GM13977 (cell line): ENCODE measurements around the gene VPS9D1.
"Not testable (repeated sequence)": the region's sequence is repeated elsewhere in the genome, so short reads cannot be mapped to it uniquely, and the experiment has no call there.

Source experiments
- DNase-seq: peaks from one replicate; pipeline ENCODE4 v3.0.0; 2012; ENCODE audit warnings: low spot score
- CTCF ChIP-seq: IDR thresholded peaks from 2 replicates; pipeline ENCODE4 v1.5.1; 2012; ENCODE audit warnings: mild to moderate bottlenecking, control low read depth; ENCODE audit not compliant: insufficient read depth; ENCODE audit errors: extremely low read depth, missing control alignments
- in situ Hi-C: fragments of 300-500 bp; cut with MboI; formaldehyde crosslinking; loops from one replicate; pipeline ENCODE4 v1.12.0; 2022; ENCODE audit warnings: low sequenced_read_pairs, low pct_unique_long_range_greater_than_20kb, mixed read lengths, inconsistent platforms; ENCODE audit not compliant: unreplicated experiment

VPS9D1 gene

GRCh38 chr16:89697616-89698331 lies 22.9 kb downstream of the VPS9D1 start:
- DNase-seq = no peak
- TF ChIP-seq CTCF = no peak
- in situ Hi-C loops = no loop called here

- in situ Hi-C loops = no loop called here
- TF ChIP-seq CTCF = no peak
- DNase-seq = no peak
Measured at GRCh38 chr16:89697161-89697615, 23.5 kb downstream of the VPS9D1 start.

GRCh38 chr16:89696670-89697128 lies 24.0 kb downstream of the VPS9D1 start:
- peak; percentile 78 for DNase-seq
- TF ChIP-seq CTCF = no peak
- in situ Hi-C loops = no loop called here

- in situ Hi-C loops = no loop called here
- TF ChIP-seq CTCF = no peak
- no peak for DNase-seq
Measured at GRCh38 chr16:89695875-89696669, 24.6 kb downstream of the VPS9D1 start.

- no peak for DNase-seq
- in situ Hi-C loops = no loop called here
- TF ChIP-seq CTCF = no peak
Measured at GRCh38 chr16:89695086-89695874, 25.4 kb downstream of the VPS9D1 start.

- DNase-seq, in situ Hi-C loops: not testable (repeated sequence)
Measured at GRCh38 chr16:89694784-89695085, 26.0 kb downstream of the VPS9D1 start.
